HG03432 (cell line): Measurements from ENCODE around the gene EEFSEC.

Source experiments
- ATAC-seq: cut with Tn5 transposase; IDR thresholded peaks from one replicate; pipeline ENCODE4 v1.9.1; 2021; ENCODE audit warnings: mild to moderate bottlenecking, moderate library complexity; ENCODE audit not compliant: unreplicated experiment

EEFSEC gene

DNA sequence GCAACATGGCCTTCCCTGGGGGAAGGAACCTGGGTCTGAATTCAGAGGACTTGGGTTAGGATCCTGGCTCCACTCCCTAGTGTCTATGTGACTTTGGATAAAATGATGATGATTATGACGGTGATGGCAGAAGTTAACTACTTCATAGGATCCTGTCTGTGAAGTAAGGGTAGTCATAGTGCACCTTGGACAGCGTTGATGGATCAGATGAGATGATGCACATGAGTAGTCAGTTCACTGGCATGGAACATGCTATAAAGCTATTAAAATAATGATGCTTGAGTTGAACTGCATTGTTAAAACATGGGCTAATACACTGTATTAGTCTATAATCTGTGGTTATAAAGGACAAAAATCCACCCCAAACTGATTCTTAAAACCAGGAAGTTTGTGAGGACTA is 62.0 kb downstream of the EEFSEC start:
- no peak for ATAC-seq

- no peak for ATAC-seq
Observed at GRCh38 chr3:128215800-128216495, 62.7 kb downstream of the EEFSEC start.

GRCh38 chr3:128217702-128218547 is 64.6 kb downstream of the EEFSEC start:
- ATAC-seq: peak; percentile 38

DNA sequence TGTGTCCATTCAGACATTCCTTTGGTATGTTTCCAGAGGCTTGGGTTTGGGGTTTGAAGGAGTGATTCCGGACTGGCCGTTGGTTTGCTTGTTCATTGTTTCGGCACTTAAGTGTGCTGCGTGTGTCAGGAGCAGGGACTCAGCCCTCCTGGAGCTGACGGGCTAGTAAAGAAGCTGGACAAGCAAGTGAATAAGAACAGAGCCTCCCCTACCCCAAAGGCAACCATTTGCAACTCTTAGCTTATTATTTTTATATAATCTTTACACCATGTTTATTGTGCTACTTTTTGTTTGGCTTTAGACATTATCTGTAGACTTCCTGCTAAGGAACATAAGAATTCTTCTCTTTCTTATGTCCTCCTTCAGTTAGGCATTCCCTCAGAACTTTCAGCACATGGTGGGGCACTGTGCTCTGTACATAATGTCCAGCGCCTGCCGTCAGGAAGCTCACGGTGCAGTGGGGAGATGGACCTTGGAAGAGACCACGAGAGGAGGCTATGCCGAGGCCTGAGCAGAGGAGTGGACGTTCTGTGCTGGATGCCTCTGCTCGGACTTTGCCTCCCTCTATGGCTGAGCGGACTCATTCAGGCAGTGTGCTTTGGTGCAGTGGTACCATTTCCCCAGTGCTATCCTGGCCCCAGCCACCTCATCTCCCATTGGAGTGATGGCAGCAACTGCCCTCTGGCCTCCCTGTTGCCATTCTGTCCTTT is 65.4 kb downstream of the EEFSEC start:
- ATAC-seq: no peak

GRCh38 chr3:128221328-128221727 is 68.0 kb downstream of the EEFSEC start:
- ATAC-seq: no peak

DNA sequence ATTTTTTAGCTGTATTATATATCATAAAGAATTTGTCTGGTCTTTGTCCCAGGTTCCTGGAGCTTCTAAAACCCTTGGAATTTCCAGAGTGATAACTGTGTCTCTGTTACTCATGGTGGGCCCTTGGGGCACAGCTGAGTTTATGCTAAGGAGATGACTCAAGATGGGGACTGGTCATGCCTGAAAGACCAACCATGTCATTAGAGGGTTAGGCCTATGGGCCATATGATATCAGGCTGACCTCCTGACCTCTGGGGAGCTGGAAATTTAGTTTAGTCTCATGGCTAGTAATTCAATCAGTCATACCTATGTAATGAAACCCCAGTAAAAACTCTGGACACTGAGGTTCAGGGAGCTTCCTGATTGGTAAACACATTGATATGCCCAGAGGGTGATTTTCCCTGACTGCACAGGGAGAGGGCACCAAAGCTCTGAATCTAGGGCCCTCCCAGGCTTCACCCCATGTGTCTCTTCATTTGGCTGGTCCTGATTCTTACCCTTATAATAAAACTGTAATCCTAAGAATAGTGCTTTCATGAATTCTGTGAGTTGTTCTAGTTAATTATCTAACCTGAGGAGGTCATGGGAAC is 69.6 kb downstream of the EEFSEC start:
- no peak for ATAC-seq

DNA sequence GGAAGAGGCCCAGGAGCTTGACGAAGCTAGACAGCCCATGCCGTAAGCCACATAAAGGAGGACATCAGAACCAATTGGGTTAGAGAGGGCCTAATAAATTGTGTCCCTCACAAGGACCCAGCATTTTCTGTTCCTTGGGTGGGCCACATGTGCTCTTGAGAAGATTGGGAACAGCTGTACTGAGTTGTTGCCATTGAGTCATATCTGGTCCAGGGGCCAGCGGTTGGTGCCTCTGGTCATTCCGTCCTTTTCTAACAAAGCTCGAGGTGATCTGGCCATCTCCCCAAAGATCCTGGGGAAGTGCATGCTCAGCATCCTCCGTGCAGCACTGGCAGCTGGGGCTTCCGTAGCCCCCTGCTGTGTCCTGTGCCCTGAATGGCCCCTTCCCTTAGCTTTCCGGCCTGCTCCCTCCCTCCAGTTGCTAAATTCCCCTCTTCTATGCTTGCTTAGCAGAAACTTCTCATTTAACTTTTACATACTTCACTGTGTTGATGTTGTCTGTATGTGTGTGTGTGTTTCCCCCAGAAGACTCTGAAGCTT is 73.0 kb downstream of the EEFSEC start:
- no peak for ATAC-seq

DNA sequence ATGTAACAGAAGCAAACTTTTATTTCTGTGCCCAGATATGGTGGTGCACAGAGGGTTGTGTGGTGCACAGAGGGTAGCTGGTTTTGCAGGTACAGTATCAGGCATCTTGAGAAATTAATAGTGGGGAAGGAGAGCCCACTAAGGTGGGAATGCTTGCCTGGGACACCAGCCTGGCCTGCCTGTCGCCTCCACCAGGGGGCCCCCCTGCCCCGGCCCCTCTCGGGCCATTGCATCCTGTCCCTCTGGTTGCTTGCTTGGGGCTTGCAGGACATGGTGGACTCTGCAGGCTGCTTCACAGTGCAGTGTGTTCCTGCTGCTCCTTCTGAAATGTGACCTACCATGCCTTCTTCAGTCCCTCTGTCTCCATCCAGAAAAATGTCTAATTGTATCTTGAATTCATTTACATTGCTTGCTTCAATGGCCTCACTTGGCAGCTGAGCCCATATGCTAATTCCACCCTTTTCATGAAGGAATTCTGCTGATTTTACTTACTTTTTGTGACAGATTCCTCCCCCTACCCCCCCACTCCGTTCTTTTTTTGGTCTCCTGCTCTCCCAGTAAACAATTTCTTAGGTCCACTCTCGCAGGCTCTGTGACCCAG is 73.6 kb downstream of the EEFSEC start:
- no peak for ATAC-seq

DNA sequence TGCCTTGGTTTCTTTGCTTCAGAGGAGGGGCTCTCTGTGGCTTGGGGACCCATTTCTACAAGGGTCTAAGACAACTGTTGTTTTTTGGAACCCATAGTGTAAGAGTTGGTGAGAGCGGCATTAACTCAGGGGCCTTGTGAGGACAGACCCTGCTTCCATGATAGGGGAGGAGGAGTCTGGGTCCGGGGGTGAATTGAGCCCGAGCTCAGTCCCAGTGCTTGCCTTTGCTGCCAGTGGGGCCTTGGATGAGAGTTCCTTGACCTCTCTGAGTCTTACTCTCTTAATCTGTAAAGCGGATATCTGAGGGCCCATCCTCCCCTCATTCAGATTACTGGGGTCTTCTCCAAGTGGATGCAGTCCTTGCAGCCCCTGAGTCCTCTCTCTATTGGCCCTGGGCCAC is 74.2 kb downstream of the EEFSEC start:
- ATAC-seq: no peak

DNA sequence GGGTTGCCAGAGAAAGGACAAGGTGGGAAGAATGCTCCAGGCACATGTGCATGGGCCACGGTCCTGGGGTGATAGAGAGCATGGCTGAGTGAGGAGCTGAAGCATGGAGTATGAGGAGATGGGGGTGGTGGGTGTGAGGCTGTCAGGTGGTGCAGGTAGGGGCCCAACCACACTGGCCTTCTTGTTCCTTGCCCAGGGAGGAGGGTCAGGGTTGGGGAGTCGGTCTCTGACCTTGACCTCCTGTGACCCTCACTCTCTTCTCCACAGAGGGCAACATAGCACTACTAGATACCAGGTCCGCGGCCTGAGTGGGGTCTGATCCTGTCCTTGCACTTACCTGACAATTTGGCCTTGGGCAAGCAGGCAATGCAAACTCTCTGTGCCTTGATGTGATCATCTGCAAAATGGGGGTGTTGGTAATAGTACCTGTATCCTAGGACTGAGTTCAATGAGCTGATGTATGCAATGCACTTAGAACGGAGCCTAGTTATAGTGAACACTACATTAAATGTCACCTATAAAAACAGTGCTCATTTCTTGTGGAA is 75.2 kb downstream of the EEFSEC start:
- no peak for ATAC-seq

- no peak for ATAC-seq
Observed at GRCh38 chr3:128229106-128229857, 76.0 kb downstream of the EEFSEC start.

DNA sequence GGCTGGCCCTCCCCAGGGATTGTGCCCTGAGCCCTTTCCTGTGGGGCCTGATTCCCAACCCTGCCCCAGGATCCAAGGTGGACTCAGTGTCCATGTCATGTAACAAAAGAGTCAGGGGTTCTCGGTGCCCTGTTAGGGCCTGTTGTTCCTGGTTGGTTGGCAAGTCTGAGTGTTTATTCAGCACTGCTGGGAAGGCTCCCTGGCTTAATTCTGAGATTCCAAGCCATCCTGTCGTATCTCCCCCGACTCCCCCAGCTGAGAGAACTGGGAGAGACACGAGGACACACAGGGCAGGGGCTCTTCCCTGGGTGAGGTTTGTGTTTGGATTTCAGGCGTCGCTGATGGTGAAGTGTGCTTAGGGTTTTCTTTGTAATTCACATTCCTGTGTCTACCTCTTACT is 78.3 kb downstream of the EEFSEC start:
- ATAC-seq: no peak

DNA sequence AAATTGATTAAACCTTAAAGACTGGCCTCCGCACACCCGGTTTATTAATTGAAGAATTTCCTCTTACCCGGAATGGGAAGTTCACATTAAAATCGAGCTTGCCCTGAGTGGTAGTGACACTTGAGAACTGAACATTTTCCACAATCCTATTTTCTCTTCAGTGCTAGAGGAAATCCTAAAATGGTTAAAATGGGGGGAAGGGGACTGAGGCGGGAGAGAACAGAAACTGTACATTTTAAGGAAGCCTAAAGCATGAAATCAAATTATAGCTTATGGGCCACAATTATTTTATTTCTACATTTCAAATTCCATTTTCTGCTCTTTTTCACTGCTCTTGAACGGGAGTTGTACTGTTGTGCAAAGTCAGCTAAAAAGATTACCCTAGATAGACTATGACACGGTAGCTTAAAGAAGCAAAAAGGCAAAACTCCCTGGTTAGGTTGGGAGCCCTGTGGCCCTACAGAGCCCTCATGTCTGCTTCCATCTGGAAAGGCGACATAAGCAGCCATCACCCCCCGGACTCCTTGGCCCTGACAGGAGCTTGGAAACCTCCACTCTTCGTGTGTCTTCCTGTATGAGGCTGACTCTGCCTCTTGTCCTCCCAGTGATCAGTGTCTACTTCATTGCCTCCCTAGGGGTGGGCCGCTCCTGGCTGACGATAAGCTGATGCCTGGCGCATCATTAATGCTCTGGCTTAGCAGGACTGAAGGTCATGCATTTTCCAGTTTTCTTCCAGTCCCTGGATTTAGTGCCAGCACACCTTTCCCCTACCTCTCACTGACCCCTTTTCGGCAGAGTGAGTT is 79.3 kb downstream of the EEFSEC start:
- no peak for ATAC-seq

GRCh38 chr3:128235207-128235926 is 82.1 kb downstream of the EEFSEC start:
- ATAC-seq: no peak

GRCh38 chr3:128236657-128237056 is 83.4 kb downstream of the EEFSEC start:
- ATAC-seq: no peak

DNA sequence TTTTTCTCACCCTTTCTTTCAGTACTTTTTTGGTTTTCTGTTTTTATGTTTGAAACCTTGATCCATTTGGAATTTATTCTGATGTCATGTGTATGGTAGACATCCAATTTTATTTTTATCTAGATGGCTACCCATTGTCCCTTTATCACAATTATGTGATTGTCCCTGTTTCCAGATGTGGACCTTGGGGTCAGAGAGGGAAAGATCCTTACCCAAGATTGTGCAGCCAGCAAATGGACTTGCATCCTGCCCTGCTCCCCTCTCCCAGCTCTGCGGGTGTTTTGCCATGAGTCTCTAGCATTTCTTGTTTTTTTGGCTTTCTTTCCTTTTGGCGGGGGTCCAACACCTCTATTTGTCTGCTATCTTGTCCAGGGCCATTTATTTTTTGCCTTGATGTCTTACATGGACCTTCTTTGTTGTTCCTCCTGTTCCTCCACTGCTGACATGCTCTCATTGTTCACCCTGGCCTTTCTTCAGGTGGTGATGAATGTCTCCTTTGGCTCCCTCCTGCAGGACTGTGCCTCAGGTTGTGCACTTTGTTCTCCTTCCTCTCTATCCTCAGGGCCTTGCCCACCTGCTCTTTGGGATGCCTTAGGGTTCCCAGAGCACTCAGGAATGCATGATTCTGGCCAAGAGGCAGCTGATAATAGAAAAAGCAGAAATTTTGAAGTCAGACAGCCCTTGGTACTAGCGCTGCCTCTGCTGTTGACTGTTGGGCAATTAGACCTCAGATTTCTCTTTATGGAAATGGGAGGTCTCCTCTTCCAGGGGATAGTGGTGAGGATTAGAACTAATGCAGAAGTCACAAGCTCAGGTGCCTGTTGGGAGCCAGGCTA is 84.3 kb downstream of the EEFSEC start:
- no peak for ATAC-seq

DNA sequence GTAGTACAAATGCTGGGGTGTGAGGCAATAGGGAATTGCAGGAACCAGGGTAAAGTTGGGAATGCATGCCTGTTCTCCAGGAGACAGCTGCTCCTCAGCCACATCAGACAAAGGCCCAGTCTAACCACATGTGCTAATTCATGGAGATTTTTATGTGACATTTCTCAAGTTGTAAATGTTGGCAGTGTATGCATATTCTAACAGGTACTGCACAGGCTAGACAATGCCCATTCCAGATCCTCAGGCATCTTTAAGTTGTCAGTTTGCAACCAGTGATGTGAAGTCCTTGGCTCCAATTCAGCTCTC is 84.9 kb downstream of the EEFSEC start:
- ATAC-seq: no peak

- ATAC-seq: no peak
Observed at GRCh38 chr3:128239304-128239703, 86.0 kb downstream of the EEFSEC start.
